ENCODE data around the gene COX19. TPM values are rescaled to one million over a fixed set of nuclear protein-coding genes. Genes with fewer than 3 reads are reported as not detected.

The COX19 gene
- total RNA-seq, 1 experiment from 2014 or later = 12.3 TPM

GRCh38 chr7:946256-946996 is 28.9 kb downstream of the COX19 start:
- Histone ChIP-seq H3K9ac (ENCODE audit: extremely low read depth, insufficient read length, low read length) (no peak overlapping the region), H3K27me3 (ENCODE audit: insufficient read depth, low read length) (no peaks in the 10 kb centered on the region), H2BK15ac (ENCODE audit: low read depth, low read length) (no peak overlapping the region), H3K18ac (ENCODE audit: insufficient read length, low read depth, low read length) (no peak overlapping the region), H3K4ac (ENCODE audit: low read depth, low read length) (no peak overlapping the region), H4K91ac (ENCODE audit: insufficient read length, low read depth, low read length) (no peak overlapping the region), H2BK120ac (ENCODE audit: low read depth, low read length, poor library complexity, severe bottlenecking) (no peak overlapping the region), H3K14ac (ENCODE audit: insufficient read depth, low read length) (no peak overlapping the region), H2AK5ac (ENCODE audit: insufficient read length, low read length) (no peak overlapping the region), H3K9me3 (ENCODE audit: control insufficient read depth, low read depth, low read length) (no peaks in the 10 kb centered on the region), H2BK20ac (ENCODE audit: low read depth, low read length, poor library complexity, severe bottlenecking) (no peak overlapping the region), H2BK12ac (ENCODE audit: insufficient read length, low read depth, low read length) (no peak overlapping the region), H4K5ac (ENCODE audit: insufficient read length, low read depth, low read length) (no peak overlapping the region), H2BK5ac (ENCODE audit: insufficient read length, low read length) (no peak overlapping the region), H3T11ph (ENCODE audit: low read length) (no peak overlapping the region), H3K79me2 (ENCODE audit: insufficient read depth, low read length) (no peaks in the 10 kb centered on the region), H3K4me1 (ENCODE audit: insufficient read depth, low read length) (no peaks in the 10 kb centered on the region; the same call in 1 of the 2 replicates), H3K23me2 (ENCODE audit: insufficient read length, low read depth, low read length, poor library complexity, severe bottlenecking) (no peaks in the 10 kb centered on the region), H3K23ac (ENCODE audit: insufficient read length, low read depth, low read length) (no peak overlapping the region), H3K56ac (ENCODE audit: insufficient read length, low read depth, low read length) (no peak overlapping the region), H3K4me2 (ENCODE audit: insufficient read depth, insufficient read length, low read length) (no peak overlapping the region), H3K27ac (ENCODE audit: insufficient read length, low read depth, low read length) (no peak overlapping the region), H4K8ac (replicated peaks; ENCODE audit: insufficient read length, low read depth, low read length) (no peak overlapping the region), H3K79me1 (ENCODE audit: insufficient read depth, low read depth, low read length, poor library complexity, severe bottlenecking) (no peaks in the 10 kb centered on the region), H4K20me1 (ENCODE audit: control insufficient read depth, insufficient read depth, insufficient read length) (no peaks in the 10 kb centered on the region), H2AFZ (ENCODE audit: low read length) (no peak overlapping the region)
- DNase-seq = no peak
- Mint-ChIP-seq H3K27ac (no peak overlapping the region), H3K36me3 (ENCODE audit: insufficient read depth in 1 of 3, low read depth in 3 of 3) (no peaks in the 10 kb centered on the region), H3K27me3 (ENCODE audit: low read depth) (peaks cover 16% of the 10 kb centered on the region), H3K4me3 (no peak overlapping the region), H3K4me1 (peaks cover 7 to 13% of the 10 kb centered on the region in 2 experiments; a peak in 2 of 4 replicates), H3K9me3 (no peaks in the 10 kb centered on the region; a peak in 1 of 5 replicates)
- no CpG with 5 or more reads among the region's 29 CpGs for WGBS (ENCODE audit: extremely low coverage, insufficient read length, low lambda C conversion rate)
- no peak for TF ChIP-seq CTCF (conservative IDR thresholded peaks at IDR 0.05)

Measured in H9 (cell line).